CD14-positive monocyte (primary cell): Measurements from ENCODE around the gene HOXA13. TPM values are rescaled to one million over a fixed set of nuclear protein-coding genes. Genes with fewer than 3 reads are reported as not detected.
A peak's percentile ranks its signal among the peaks of the same experiment; 100 is the strongest.

Experiments used
- DNase-seq, 3 donors: peaks; one replicate each; pipeline ENCODE4 v3.0.0-alpha.2; 2011 to 2022
- H2AFZ ChIP-seq: 2 replicates; pipeline ENCODE4 v1.6.0; 2012; ENCODE audit warnings: mild to moderate bottlenecking, low read depth, low read length, inconsistent platforms; ENCODE audit not compliant: insufficient read depth, poor library complexity, severe bottlenecking
- H3K27ac ChIP-seq, 2 donors: 1 replicate in 1 of 2; 2 replicates in 1 of 2; pipeline ENCODE4 v1.5.1; 2012 to 2013; ENCODE audit warnings: low read length in 2 of 2, control low read depth in 1 of 2, inconsistent platforms in 1 of 2, low read depth in 1 of 2, mild to moderate bottlenecking in 1 of 2
- H3K27me3 ChIP-seq, 2 donors: one replicate each; pipeline versions ENCODE4 v1.6.0 to v1.6.1; 2011 to 2013; ENCODE audit warnings: low read length in 2 of 2; ENCODE audit not compliant: control insufficient read depth in 2 of 2, insufficient read depth in 2 of 2
- H3K36me3 ChIP-seq, 2 donors: replicated peaks in 1 of 2; 1 replicate in 1 of 2; 2 replicates in 1 of 2; pipeline versions ENCODE4 v1.5.1 to v1.6.1; 2012 to 2013; ENCODE audit warnings: low read length in 2 of 2, control low read depth in 1 of 2, inconsistent platforms in 1 of 2, mild to moderate bottlenecking in 1 of 2; ENCODE audit not compliant: insufficient read depth in 2 of 2, control insufficient read depth in 1 of 2
- H3K4me1 ChIP-seq, 2 donors: 1 replicate in 1 of 2; 2 replicates in 1 of 2; pipeline versions ENCODE4 v1.5.1 to v1.6.1; 2012 to 2013; ENCODE audit warnings: low read length in 2 of 2, control low read depth in 1 of 2, inconsistent platforms in 1 of 2, mild to moderate bottlenecking in 1 of 2, moderate library complexity in 1 of 2; ENCODE audit not compliant: insufficient read depth in 2 of 2, control insufficient read depth in 1 of 2
- H3K4me2 ChIP-seq: replicated peaks from 2 replicates; pipeline ENCODE3; 2012; ENCODE audit warnings: low read length, moderate library complexity, mild to moderate bottlenecking; ENCODE audit not compliant: poor library complexity, severe bottlenecking; ENCODE audit errors: extremely low read depth
- H3K4me3 ChIP-seq, 3 experiments: fragments of 200-600 bp in 1 of 3; sonication (generic) in 1 of 3; replicated peaks in 1 of 3; 1 replicate in 2 of 3; 2 replicates in 1 of 3; pipeline ENCODE4 v1.5.1; 2011 to 2013; ENCODE audit warnings: low read length in 3 of 3, mild to moderate bottlenecking in 3 of 3, control low read depth in 2 of 3, low read depth in 2 of 3, inconsistent platforms in 1 of 3, moderate library complexity in 1 of 3
- H3K79me2 ChIP-seq: 2 replicates; pipeline ENCODE4 v1.6.0; 2012; ENCODE audit warnings: mild to moderate bottlenecking, control low read depth, inconsistent platforms, low read length, moderate library complexity; ENCODE audit not compliant: insufficient read depth
- H3K9ac ChIP-seq: 2 replicates; pipeline ENCODE4 v1.6.0; 2017; ENCODE audit warnings: low read length, mild to moderate bottlenecking; ENCODE audit not compliant: insufficient read depth, poor library complexity, severe bottlenecking
- H3K9me3 ChIP-seq, 2 donors: replicated peaks in 1 of 2; 1 replicate in 1 of 2; 2 replicates in 1 of 2; pipeline versions ENCODE4 v1.5.1 to v1.6.1; 2012 to 2013; ENCODE audit warnings: low read length in 2 of 2, control low read depth in 1 of 2; ENCODE audit not compliant: control insufficient read depth in 1 of 2, insufficient read depth in 1 of 2
- H4K20me1 ChIP-seq: 2 replicates; pipeline ENCODE4 v1.6.0; 2012; ENCODE audit warnings: mild to moderate bottlenecking, low read length, control low read depth, moderate library complexity; ENCODE audit not compliant: insufficient read depth
- H3K27ac Mint-ChIP-seq, 7 donors: one replicate each; pipeline ENCODE4 v1.8.0; 2020; ENCODE audit warnings: mild to moderate bottlenecking in 7 of 7, mixed read lengths in 7 of 7, moderate library complexity in 6 of 7, inconsistent platforms in 2 of 7
- H3K27me3 Mint-ChIP-seq, 3 donors: one replicate each; pipeline ENCODE4 v1.8.0; 2021 to 2022; ENCODE audit warnings: low read depth in 3 of 3, mild to moderate bottlenecking in 3 of 3, mixed read lengths in 3 of 3, moderate library complexity in 3 of 3, inconsistent platforms in 1 of 3
- H3K36me3 Mint-ChIP-seq, 2 donors: one replicate each; pipeline ENCODE4 v1.8.0; 2020; ENCODE audit warnings: mixed read lengths in 2 of 2, inconsistent platforms in 1 of 2, mild to moderate bottlenecking in 1 of 2
- H3K4me1 Mint-ChIP-seq: one replicate; pipeline ENCODE4 v1.8.0; 2020; ENCODE audit warnings: mild to moderate bottlenecking, mixed read lengths
- H3K4me3 Mint-ChIP-seq, 2 donors: one replicate each; pipeline ENCODE4 v1.8.0; 2020; ENCODE audit warnings: mild to moderate bottlenecking in 2 of 2, mixed read lengths in 2 of 2, moderate library complexity in 1 of 2
- H3K9me3 Mint-ChIP-seq, 7 donors: one replicate each; pipeline ENCODE4 v1.8.0; 2020 to 2022; ENCODE audit warnings: mixed read lengths in 7 of 7, mild to moderate bottlenecking in 6 of 7, moderate library complexity in 6 of 7, inconsistent platforms in 2 of 7
- CTCF ChIP-seq: fragments of 200-600 bp; IDR thresholded peaks from one replicate; pipeline ENCODE4 v1.8.0; 2022; ENCODE audit warnings: antibody characterized with exemption, mild to moderate bottlenecking
- WGBS: methylation state at CpG from one replicate; pipeline ENCODE4 v1.1.5; 2013; ENCODE audit warnings: missing lambda C conversion rate; ENCODE audit not compliant: insufficient coverage; 5-methylcytosine and 5-hydroxymethylcytosine counted together
- intact Hi-C, 2 donors: fragments of 100-400 bp; cut with micrococcal nuclease; formaldehyde crosslinking; loops; one replicate each; pipeline versions ENCODE4 v1.15.0 to v1.15.1; 2023
- polyA plus RNA-seq, 3 donors: library from polyadenylated mRNA; depleted of rRNA in 1 of 3; unstranded in 2 of 3; stranded (reverse) in 1 of 3; fragments of 300-500 nt in 2 of 3; fragments of >200 nt in 1 of 3; fragmentation: Illumina TruSeq in 2 of 3; gene quantifications; 1 replicate in 2 of 3; 2 replicates in 1 of 3; pipeline ENCODE4 v1.2.3, GENCODE V29; 2012 to 2021

Gene HOXA13
- polyA plus RNA-seq, 3 donors = not detected

DNA sequence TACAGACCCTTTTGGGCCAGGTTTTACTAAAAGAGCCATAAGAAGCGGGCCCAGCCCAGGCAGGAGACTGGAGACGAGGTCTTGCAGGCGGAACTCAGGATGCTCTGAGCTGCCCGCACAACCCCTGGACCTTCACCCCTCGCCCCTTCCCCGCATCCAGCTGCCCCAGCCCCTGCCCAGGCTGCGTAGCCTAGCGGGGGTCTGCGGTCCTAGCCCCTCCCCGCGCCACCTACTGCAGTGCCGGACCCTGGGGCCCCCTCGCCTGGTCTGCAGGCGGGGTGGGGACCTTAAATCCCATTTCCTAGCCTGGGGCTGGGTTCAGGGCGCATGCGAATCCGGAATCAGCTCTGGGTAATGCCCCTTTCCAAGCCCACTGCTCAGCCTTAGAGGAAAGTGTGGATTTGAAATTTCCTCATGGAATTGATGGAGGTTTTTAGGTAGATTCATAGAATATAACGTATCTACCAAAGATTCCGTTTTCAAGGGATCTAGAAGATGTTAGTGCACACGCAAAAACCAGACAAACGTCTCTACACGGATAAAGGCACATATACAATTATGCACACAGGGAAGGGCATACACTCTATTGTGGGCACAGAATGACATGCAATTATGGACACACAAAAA, 47.0 kb downstream of the HOXA13 start:
- Histone ChIP-seq H3K9ac (no peak overlapping the region), H3K4me3 (peak overlapping the region in 1 of 3 experiments; percentile 58), H3K4me1 (peaks cover 57 to 61% of the 10 kb centered on the region in 2 donors), H3K27ac (no peak overlapping the region), H4K20me1 (no peaks in the 10 kb centered on the region), H3K36me3 (no peaks in the 10 kb centered on the region), H3K4me2 (peak overlapping the region; percentile 52), H2AFZ (peak overlapping the region; percentile 67), H3K27me3 (peaks cover 94 to 100% of the 10 kb centered on the region in 2 donors), H3K9me3 (peaks cover 4 to 67% of the 10 kb centered on the region in 2 donors), H3K79me2 (no peaks in the 10 kb centered on the region)
- H3K27ac Mint-ChIP-seq = no peak overlapping the region
- H3K27me3 Mint-ChIP-seq = peaks cover 93 to 100% (median 100%) of the 10 kb centered on the region in 3 donors
- no peak for DNase-seq
- intact Hi-C loops = loop anchor here (2.0 to 5.0 kb wide), 3 partner anchors 16 to 1291 kb away; partner anchors contain the start of gene HOXA11 (in 2 of the 2)
- TF ChIP-seq CTCF = no peak
- 18% methylated on average over 16 of the region's 22 CpGs for WGBS
- peaks cover 0 to 65% (median 31%) of the 10 kb centered on the region in 7 donors for H3K9me3 Mint-ChIP-seq
- H3K4me3 Mint-ChIP-seq = peak overlapping the region; percentile 52 to 94
- H3K36me3 Mint-ChIP-seq = peaks cover 12 to 30% of the 10 kb centered on the region in 2 donors
- peaks cover 65% of the 10 kb centered on the region for H3K4me1 Mint-ChIP-seq

GRCh38 chr7:27151931-27152815, 47.7 kb downstream of the HOXA13 start, which contains the start of gene HOXA3:
TSS of gene HOXA3 (minus strand) at chr7:27152583. CDS start at chr7:27110640, 41,943 bp downstream.
- Histone ChIP-seq H3K9me3 (peaks cover 4 to 66% of the 10 kb centered on the region in 2 donors), H4K20me1 (no peaks in the 10 kb centered on the region), H3K27me3 (peaks cover 92 to 100% of the 10 kb centered on the region in 2 donors), H3K4me3 (peak within 1 kb of the TSS in 1 of 3 experiments; percentile 66), H3K36me3 (no peaks in the 10 kb centered on the region), H3K79me2 (no peaks in the 10 kb centered on the region), H3K4me1 (peaks cover 63 to 68% of the 10 kb centered on the region in 2 donors), H3K27ac (no peak within 1 kb of the TSS), H3K4me2 (peak within 1 kb of the TSS; percentile 73), H2AFZ (peak within 1 kb of the TSS; percentile 67), H3K9ac (no peak within 1 kb of the TSS)
- Mint-ChIP-seq H3K27ac (peak within 1 kb of the TSS in 2 of 7 donors; percentile 37 to 79), H3K4me3 (peak within 1 kb of the TSS; percentile 78 to 94), H3K36me3 (peaks cover 14 to 28% of the 10 kb centered on the region in 2 donors), H3K4me1 (peaks cover 66% of the 10 kb centered on the region), H3K27me3 (peaks cover 93 to 100% (median 99%) of the 10 kb centered on the region in 3 donors), H3K9me3 (peaks cover 0 to 57% (median 29%) of the 10 kb centered on the region in 7 donors)
- no peak for TF ChIP-seq CTCF
- intact Hi-C loops = loop anchor here (2.0 to 5.0 kb wide), 3 partner anchors 17 to 1290 kb away; partner anchors contain the start of gene HOXA11 (in 2 of the 2)
- under 1% methylated on average over 44 of the region's 53 CpGs for WGBS
- DNase-seq = no peak
